Tibial nerve (tissue), 4 donors: Measurements from ENCODE around the gene SEPHS1.

ENCODE experiments used
- EP300 ChIP-seq, 2 donors: sonication (generic); formaldehyde crosslinking; IDR thresholded peaks; one replicate each; pipeline ENCODE4 v1.6.1; 2017; ENCODE audit warnings: antibody characterized with exemption in 2 of 2, mild to moderate bottlenecking in 1 of 2
- POLR2A ChIP-seq, 2 donors: fragments of 450-650 bp; IDR thresholded peaks; one replicate each; pipeline ENCODE4 v1.6.1; 2017; ENCODE audit warnings: antibody characterized with exemption in 2 of 2, mild to moderate bottlenecking in 2 of 2, moderate library complexity in 2 of 2
- TF ChIP-seq, protein P1 (sequence below), 5 experiments: fragments of 200-600 bp in 3 of 5; fragments of 450-650 bp in 2 of 5; sonication (generic) in 3 of 5; IDR thresholded peaks; one replicate each; pipeline ENCODE4 v1.5.1; 2016 to 2019; ENCODE audit warnings: antibody characterized with exemption in 5 of 5, mild to moderate bottlenecking in 3 of 5, moderate library complexity in 2 of 5

DNA sequence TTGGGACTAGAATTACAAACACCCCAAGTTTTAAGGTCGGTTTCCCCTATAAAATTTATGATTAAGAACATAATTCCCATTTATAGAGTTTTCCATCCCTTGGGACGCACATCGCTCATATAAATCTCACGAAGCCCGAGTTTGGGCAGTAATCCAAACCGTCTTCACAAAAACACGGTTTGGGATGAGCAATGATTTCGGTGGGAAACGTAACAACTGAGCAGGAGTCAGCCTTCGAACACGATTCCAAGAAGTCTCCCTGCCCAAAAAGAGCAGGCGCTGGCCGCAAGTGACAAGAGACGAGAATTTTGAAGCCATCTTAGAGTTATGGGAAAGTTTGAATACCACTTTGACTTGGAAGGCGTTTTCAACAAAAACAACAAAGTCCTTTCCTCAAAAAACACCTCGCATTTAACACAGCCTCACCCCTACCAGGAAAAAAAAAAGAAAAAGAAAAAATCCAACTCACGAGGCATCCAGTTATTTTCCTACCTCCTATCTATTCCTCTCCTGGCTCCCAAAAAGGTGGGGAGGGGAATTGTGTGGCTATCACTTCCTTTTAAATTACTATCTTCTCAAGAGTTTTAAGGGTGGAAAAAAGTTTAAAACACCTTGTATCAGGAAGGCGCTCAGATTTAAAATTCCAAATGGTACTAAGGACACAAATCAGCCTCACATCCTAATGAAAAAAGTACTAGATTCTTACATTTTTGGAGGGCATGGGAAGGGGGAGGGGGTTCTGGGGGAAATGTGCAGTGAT, 1.6 kb downstream of the SEPHS1 start:
- TF ChIP-seq, protein P1, sequence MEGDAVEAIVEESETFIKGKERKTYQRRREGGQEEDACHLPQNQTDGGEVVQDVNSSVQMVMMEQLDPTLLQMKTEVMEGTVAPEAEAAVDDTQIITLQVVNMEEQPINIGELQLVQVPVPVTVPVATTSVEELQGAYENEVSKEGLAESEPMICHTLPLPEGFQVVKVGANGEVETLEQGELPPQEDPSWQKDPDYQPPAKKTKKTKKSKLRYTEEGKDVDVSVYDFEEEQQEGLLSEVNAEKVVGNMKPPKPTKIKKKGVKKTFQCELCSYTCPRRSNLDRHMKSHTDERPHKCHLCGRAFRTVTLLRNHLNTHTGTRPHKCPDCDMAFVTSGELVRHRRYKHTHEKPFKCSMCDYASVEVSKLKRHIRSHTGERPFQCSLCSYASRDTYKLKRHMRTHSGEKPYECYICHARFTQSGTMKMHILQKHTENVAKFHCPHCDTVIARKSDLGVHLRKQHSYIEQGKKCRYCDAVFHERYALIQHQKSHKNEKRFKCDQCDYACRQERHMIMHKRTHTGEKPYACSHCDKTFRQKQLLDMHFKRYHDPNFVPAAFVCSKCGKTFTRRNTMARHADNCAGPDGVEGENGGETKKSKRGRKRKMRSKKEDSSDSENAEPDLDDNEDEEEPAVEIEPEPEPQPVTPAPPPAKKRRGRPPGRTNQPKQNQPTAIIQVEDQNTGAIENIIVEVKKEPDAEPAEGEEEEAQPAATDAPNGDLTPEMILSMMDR (IDR thresholded peaks at IDR 0.05) = no peak
- TF ChIP-seq EP300 (IDR thresholded peaks at IDR 0.05) = peak in 1 of 2 donors; percentile 14
- no peak for TF ChIP-seq POLR2A (IDR thresholded peaks at IDR 0.05)
